Adrenal gland (tissue), 12 donors: ENCODE results near the gene CRISPLD2. TPM values are rescaled to one million over a fixed set of nuclear protein-coding genes. Genes with fewer than 3 reads are reported as not detected.
"Not testable (repeated sequence)": the region's sequence is repeated elsewhere in the genome, so short reads cannot be mapped to it uniquely, and the experiment has no call there.

Experiments used
- DNase-seq, 7 donors: peaks; one replicate each; pipeline ENCODE4 v3.0.0-alpha.2; 2019 to 2020
- H3K27ac ChIP-seq, 5 donors: fragments of 200-600 bp; sonication (generic) in 4 of 5; 1 replicate in 3 of 5; 2 replicates in 2 of 5; pipeline versions ENCODE4 v1.5.1 to v1.8.0; 2016 to 2020; ENCODE audit warnings: mild to moderate bottlenecking in 1 of 5
- H3K27me3 ChIP-seq: fragments of 200-600 bp; 2 replicates; pipeline ENCODE4 v1.8.0; 2021
- H3K36me3 ChIP-seq, 2 donors: fragments of 200-600 bp; replicated peaks in 1 of 2; 1 replicate in 1 of 2; 2 replicates in 1 of 2; pipeline versions ENCODE4 v1.5.1 to v1.8.0; 2018 to 2022
- H3K4me1 ChIP-seq, 2 donors: fragments of 200-600 bp; replicated peaks in 1 of 2; 1 replicate in 1 of 2; 2 replicates in 1 of 2; pipeline versions ENCODE4 v1.5.1 to v1.8.0; 2018 to 2021
- H3K4me3 ChIP-seq, 4 donors: fragments of 200-600 bp; sonication (generic) in 3 of 4; one replicate each; pipeline ENCODE4 v1.5.1; 2016 to 2018
- H3K9me3 ChIP-seq, 3 donors: fragments of 200-600 bp; sonication (generic) in 1 of 3; replicated peaks in 1 of 3; 1 replicate in 2 of 3; 2 replicates in 1 of 3; pipeline versions ENCODE4 v1.5.1 to v1.8.0; 2016 to 2021
- CTCF ChIP-seq, 6 experiments: fragments of 450-650 bp in 4 of 6; fragments of 200-600 bp in 2 of 6; sonication (generic) in 1 of 6; IDR thresholded peaks; 1 replicate in 5 of 6; 2 replicates in 1 of 6; pipeline versions ENCODE4 v1.5.1 to v1.8.0; 2016 to 2021; ENCODE audit warnings: antibody characterized with exemption in 6 of 6, mild to moderate bottlenecking in 2 of 6, moderate library complexity in 1 of 6
- POLR2A ChIP-seq, 2 donors: fragments of 450-650 bp; IDR thresholded peaks; one replicate each; pipeline ENCODE4 v1.6.1; 2017; ENCODE audit warnings: antibody characterized with exemption in 2 of 2, mild to moderate bottlenecking in 2 of 2, moderate library complexity in 1 of 2
- WGBS, 4 donors: extraction: QIAGEN DNeasy Blood & Tissue Kit in 2 of 4; methylation state at CpG; one replicate each; pipeline versions ENCODE4 v1.1.5 to v1.1.7; 2013 to 2017; 5-methylcytosine and 5-hydroxymethylcytosine counted together
- intact Hi-C, 2 donors: fragments of 100-400 bp; cut with DNase I; formaldehyde crosslinking; loops; one replicate each; pipeline versions ENCODE4 v1.14.1 to v1.15.0; 2022 to 2023
- polyA plus RNA-seq, 3 donors: library from polyadenylated mRNA; stranded (reverse); fragments of 200-250 nt in 2 of 3; fragments of 350-450 nt in 1 of 3; fragmentation: Illumina TruSeq in 1 of 3; extraction: RNeasy Lipid Tissue Mini Kit (QIAGEN cat#74804) in 1 of 3; gene quantifications; one replicate each; pipeline ENCODE4 v1.2.3, GENCODE V29; 2013 to 2014
- total RNA-seq, 9 donors: library from RNA; depleted of rRNA in 4 of 9; stranded (reverse); fragments of >200 nt in 4 of 9; fragments of 120-200 nt in 1 of 9; fragmentation: NEBNext Ultra II Directional in 1 of 9; extraction: Animal tissue kit (Norgen Biotek cat#: 25700) in 1 of 9; gene quantifications; one replicate each; pipeline versions ENCODE4 v1.1.0 to v1.2.4, GENCODE V29; 2013 to 2023
- donor health status: healthy with polysubstance abuse.
- donor health status: Bipolar disorder and iron deficiency.
- donor health status: DM: yes; HTN: yes; CAD: no.
- donor health status: DM: no; HTN: no; CAD: no.
- donor health status: DM: no; HTN: no; CAD: no.
- donor health status: DM: yes; HTN: yes; CAD: no.

Gene CRISPLD2
- total and polyA plus RNA-seq, 12 donors: 2.1 to 362 (median 57.5) TPM

GRCh38 chr16:84851192-84852127, 31.7 kb downstream of the CRISPLD2 start:
- Histone ChIP-seq H3K36me3 (peaks cover 0 to 20% of the 10 kb centered on the region in 2 donors), H3K4me1 (no peaks in the 10 kb centered on the region), H3K27ac (peak overlapping the region in 2 of 5 donors; percentile 8 to 22), H3K4me3 (no peak overlapping the region), H3K9me3 (no peaks in the 10 kb centered on the region), H3K27me3 (no peaks in the 10 kb centered on the region)
- DNase-seq: no peak
- TF ChIP-seq POLR2A (IDR thresholded peaks at IDR 0.05) (no peak), CTCF (IDR thresholded peaks at IDR 0.05) (no peak)
- intact Hi-C loops: no loop called here
- WGBS, 4 donors: 83 to 86% (median 85%) methylated on average over 16 to 18 of the region's 18 CpGs

- intact Hi-C loops: no loop called here
- H3K36me3 ChIP-seq: peaks cover 0 to 20% of the 10 kb centered on the region in 2 donors
- H3K4me3 ChIP-seq: no peak overlapping the region
- DNase-seq: no peak
- H3K9me3 ChIP-seq: no peaks in the 10 kb centered on the region
- H3K27me3 ChIP-seq: no peaks in the 10 kb centered on the region
- WGBS, 4 donors: 68 to 80% (median 74%) methylated on average over 8 to 16 of the region's 16 CpGs
- no peaks in the 10 kb centered on the region for H3K4me1 ChIP-seq
- H3K27ac ChIP-seq: peak overlapping the region in 1 of 5 donors; percentile 22
- TF ChIP-seq CTCF (IDR thresholded peaks at IDR 0.05): no peak
Observed at GRCh38 chr16:84853534-84853933, 33.7 kb downstream of the CRISPLD2 start.

GRCh38 chr16:84854759-84855158, 35.0 kb downstream of the CRISPLD2 start:
- Histone ChIP-seq H3K27ac (no peak overlapping the region), H3K4me1 (no peaks in the 10 kb centered on the region), H3K36me3 (peaks cover 0 to 20% of the 10 kb centered on the region in 2 donors), H3K27me3 (no peaks in the 10 kb centered on the region), H3K4me3 (no peak overlapping the region), H3K9me3 (no peaks in the 10 kb centered on the region)
- DNase-seq: no peak
- TF ChIP-seq POLR2A (IDR thresholded peaks at IDR 0.05) (no peak), CTCF (IDR thresholded peaks at IDR 0.05) (no peak)
- 83 to 91% (median 85%) methylated on average over 11 of the region's 11 CpGs for WGBS, 4 donors
- intact Hi-C loops: no loop called here

- peaks cover 0 to 24% of the 10 kb centered on the region in 2 donors for H3K36me3 ChIP-seq
- H3K27ac ChIP-seq, H3K4me3 ChIP-seq, H3K9me3 ChIP-seq, H3K27me3 ChIP-seq, H3K4me1 ChIP-seq, intact Hi-C loops, DNase-seq: not testable (repeated sequence)
- 79 to 90% (median 84%) methylated on average over 4 of the region's 4 CpGs for WGBS, 4 donors
Observed at GRCh38 chr16:84855435-84856202, 35.8 kb downstream of the CRISPLD2 start.

GRCh38 chr16:84856203-84856581, 36.4 kb downstream of the CRISPLD2 start:
- H3K27me3 ChIP-seq, H3K4me3 ChIP-seq, H3K4me1 ChIP-seq, intact Hi-C loops, DNase-seq, H3K9me3 ChIP-seq, H3K27ac ChIP-seq: not testable (repeated sequence)
- H3K36me3 ChIP-seq: peaks cover 0 to 19% of the 10 kb centered on the region in 2 donors
- whole genome bisulfite sequencing, 4 donors: 77 to 90% (median 86%) methylated on average over 3 of the region's 3 CpGs

- H3K27me3 ChIP-seq, DNase-seq, H3K27ac ChIP-seq, H3K4me1 ChIP-seq, H3K4me3 ChIP-seq, H3K9me3 ChIP-seq, intact Hi-C loops: not testable (repeated sequence)
- WGBS, 4 donors: 94 to 100% (median 95%) methylated on average over 3 to 5 of the region's 5 CpGs
- peaks cover 0 to 13% of the 10 kb centered on the region in 2 donors for H3K36me3 ChIP-seq
Observed at GRCh38 chr16:84856811-84857210, 37.0 kb downstream of the CRISPLD2 start.
